ENCODE results near the gene CCDC38. TPM values are rescaled to one million over a fixed set of nuclear protein-coding genes. Genes with fewer than 3 reads are reported as not detected.

Gene CCDC38
- total and polyA plus RNA-seq, 10 of the 15 experiments (the other 5 are each of a cell fraction or from before 2014, with no cell fraction given), result 0.04 to 0.05 TPM; not detected in 8

- TF ChIP-seq, protein P1, sequence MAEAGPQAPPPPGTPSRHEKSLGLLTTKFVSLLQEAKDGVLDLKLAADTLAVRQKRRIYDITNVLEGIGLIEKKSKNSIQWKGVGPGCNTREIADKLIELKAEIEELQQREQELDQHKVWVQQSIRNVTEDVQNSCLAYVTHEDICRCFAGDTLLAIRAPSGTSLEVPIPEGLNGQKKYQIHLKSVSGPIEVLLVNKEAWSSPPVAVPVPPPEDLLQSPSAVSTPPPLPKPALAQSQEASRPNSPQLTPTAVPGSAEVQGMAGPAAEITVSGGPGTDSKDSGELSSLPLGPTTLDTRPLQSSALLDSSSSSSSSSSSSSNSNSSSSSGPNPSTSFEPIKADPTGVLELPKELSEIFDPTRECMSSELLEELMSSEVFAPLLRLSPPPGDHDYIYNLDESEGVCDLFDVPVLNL (IDR thresholded peaks at IDR 0.05; ENCODE audit: low read depth, low read length), result no peak
- peak in 1 of 2 experiments; percentile 58; a peak in 2 of 3 replicates for TF ChIP-seq EGR1 (IDR thresholded peaks at IDR 0.05; ENCODE audit: borderline replicate concordance in 1 of 2, low read depth in 2 of 2, low read length in 2 of 2)
- TF ChIP-seq CTCF (IDR thresholded peaks at IDR 0.05 in 2 of 3, conservative IDR thresholded peaks at IDR 0.05 in 1 of 3; ENCODE audit: control insufficient read depth in 2 of 3, extremely low read depth in 1 of 3, insufficient read depth in 1 of 3, low read depth in 3 of 3, low read length in 3 of 3), result no peak
- TF ChIP-seq PML (IDR thresholded peaks at IDR 0.05; ENCODE audit: low read length), result no peak
- TF ChIP-seq HDGF (IDR thresholded peaks at IDR 0.05), result 0 out of 2 replicates have a peak, but pooled peaks have one; percentile 20
- no peak for TF ChIP-seq CHD4 (IDR thresholded peaks at IDR 0.05)
- no peak for TF ChIP-seq BMI1 (IDR thresholded peaks at IDR 0.05; ENCODE audit: borderline replicate concordance)
- TF ChIP-seq, protein P2, sequence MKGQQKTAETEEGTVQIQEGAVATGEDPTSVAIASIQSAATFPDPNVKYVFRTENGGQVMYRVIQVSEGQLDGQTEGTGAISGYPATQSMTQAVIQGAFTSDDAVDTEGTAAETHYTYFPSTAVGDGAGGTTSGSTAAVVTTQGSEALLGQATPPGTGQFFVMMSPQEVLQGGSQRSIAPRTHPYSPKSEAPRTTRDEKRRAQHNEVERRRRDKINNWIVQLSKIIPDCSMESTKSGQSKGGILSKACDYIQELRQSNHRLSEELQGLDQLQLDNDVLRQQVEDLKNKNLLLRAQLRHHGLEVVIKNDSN (IDR thresholded peaks at IDR 0.05; ENCODE audit: borderline replicate concordance, extremely low read length, insufficient read depth, low read depth, low read length), result peak; percentile 79
- TF ChIP-seq IKZF1 (conservative IDR thresholded peaks at IDR 0.05), result peak; percentile 37; the same call in 1 of the 2 replicates
- TF ChIP-seq TCF12 (IDR thresholded peaks at IDR 0.05; ENCODE audit: low read depth, low read length), result 0 out of 2 replicates have a peak, but pooled peaks have one; percentile 4
- TF ChIP-seq GABPA (IDR thresholded peaks at IDR 0.05; ENCODE audit: low read depth), result peak; percentile 88
- TF ChIP-seq RELA (IDR thresholded peaks at IDR 0.05; ENCODE audit: borderline replicate concordance, partially characterized antibody), result no peak
- TF ChIP-seq, protein P3, sequence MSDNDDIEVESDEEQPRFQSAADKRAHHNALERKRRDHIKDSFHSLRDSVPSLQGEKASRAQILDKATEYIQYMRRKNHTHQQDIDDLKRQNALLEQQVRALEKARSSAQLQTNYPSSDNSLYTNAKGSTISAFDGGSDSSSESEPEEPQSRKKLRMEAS (IDR thresholded peaks at IDR 0.05; ENCODE audit: low read depth, low read length), result no peak
- TF ChIP-seq PKNOX1 (IDR thresholded peaks at IDR 0.05), result no peak
- peak; percentile 32; the same call in 1 of the 2 replicates for TF ChIP-seq HCFC1 (IDR thresholded peaks at IDR 0.05; ENCODE audit: low read length)
- TF ChIP-seq STAT1 (conservative IDR thresholded peaks at IDR 0.05), result no peak
- TF ChIP-seq MEF2A (IDR thresholded peaks at IDR 0.05; ENCODE audit: insufficient read depth, low read depth, low read length), result no peak
- no peak for TF ChIP-seq CBX5 (IDR thresholded peaks at IDR 0.05; ENCODE audit: low read depth)
- no peak for TF ChIP-seq KAT2A (conservative IDR thresholded peaks at IDR 0.05; ENCODE audit: control insufficient read depth, low read depth, low read length)
- 0 out of 2 replicates have a peak, but pooled peaks have one; percentile 25 for TF ChIP-seq PAX5 (IDR thresholded peaks at IDR 0.05; ENCODE audit: borderline replicate concordance, low read depth, low read length)
- TF ChIP-seq BCL11A (IDR thresholded peaks at IDR 0.05; ENCODE audit: low read depth, low read length), result no peak
- no peak for TF ChIP-seq PAX8 (IDR thresholded peaks at IDR 0.05)
- no peak for TF ChIP-seq RBBP5 (conservative IDR thresholded peaks at IDR 0.05)
- TF ChIP-seq SP1 (IDR thresholded peaks at IDR 0.05; ENCODE audit: low read depth, low read length), result no peak
These were observed at the start of gene CCDC38 (continued) for GRCh38 chr12:95942524-95943329.

Measured in GM12878 (cell line).